Cardiac muscle cell (in vitro differentiated cells and primary cell): Measurements from ENCODE around the gene SKA2. TPM values are rescaled to one million over a fixed set of nuclear protein-coding genes. Genes with fewer than 3 reads are reported as not detected.
"Not testable (repeated sequence)": the region's sequence is repeated elsewhere in the genome, so short reads cannot be mapped to it uniquely, and the experiment has no call there.

Experiments
- DNase-seq, 2 donors: peaks; one replicate each; pipeline versions ENCODE4 v3.0.0 to v3.0.0-alpha.2; 2010 to 2017; ENCODE audit warnings: low read depth in 1 of 2, low spot score in 1 of 2
- H3K27ac ChIP-seq: fragments of 200-600 bp; sonication (generic); 2 replicates; pipeline ENCODE4 v1.5.1; 2016
- H3K27me3 ChIP-seq: fragments of 200-600 bp; sonication (generic); 2 replicates; pipeline ENCODE4 v1.6.0; 2016; ENCODE audit warnings: control low read depth
- H3K36me3 ChIP-seq: fragments of 200-600 bp; sonication (generic); 2 replicates; pipeline ENCODE4 v1.5.1; 2016; ENCODE audit warnings: control low read depth
- H3K4me1 ChIP-seq: fragments of 200-600 bp; sonication (generic); 2 replicates; pipeline ENCODE4 v1.8.1; 2017; ENCODE audit warnings: low read depth, mild to moderate bottlenecking, mixed run types
- H3K4me3 ChIP-seq: fragments of 200-600 bp; sonication (generic); 2 replicates; pipeline ENCODE4 v1.5.1; 2016; ENCODE audit warnings: mild to moderate bottlenecking
- H3K9me3 ChIP-seq: fragments of 200-600 bp; sonication (generic); 2 replicates; pipeline ENCODE4 v1.5.1; 2017; ENCODE audit warnings: low read depth, mild to moderate bottlenecking, control low read depth
- CTCF ChIP-seq: IDR thresholded peaks from 2 replicates; pipeline ENCODE4 v1.5.1; 2012; ENCODE audit warnings: low read depth, mild to moderate bottlenecking, low read length
- polyA plus RNA-seq: library from polyadenylated mRNA; unstranded; fragments of >200 nt; fragmentation: Nextera tagmentation; extraction: Ambion mirVana; gene quantifications from 2 replicates; pipeline ENCODE4 v1.2.1, GENCODE V29; 2016
- total RNA-seq: library from RNA; depleted of rRNA; stranded (reverse); fragments of >200 nt; gene quantifications from 2 replicates; pipeline ENCODE4 v1.2.3, GENCODE V29; 2016

Gene SKA2
- total and polyA plus RNA-seq, 2 experiments from 2014 or later = 37.7 to 107 TPM

GRCh38 chr17:59141860-59142259, 13.1 kb downstream of the SKA2 start:
- Histone ChIP-seq H3K27me3 (no peaks in the 10 kb centered on the region), H3K36me3 (no peaks in the 10 kb centered on the region), H3K9me3 (no peaks in the 10 kb centered on the region), H3K4me3 (no peak overlapping the region), H3K27ac (no peak overlapping the region), H3K4me1 (no peaks in the 10 kb centered on the region)
- no peak for DNase-seq
- no peak for TF ChIP-seq CTCF

- no peak overlapping the region for H3K27ac ChIP-seq
- H3K9me3 ChIP-seq = no peaks in the 10 kb centered on the region
- H3K27me3 ChIP-seq = no peaks in the 10 kb centered on the region
- H3K4me3 ChIP-seq = no peak overlapping the region
- DNase-seq = no peak
- no peaks in the 10 kb centered on the region for H3K36me3 ChIP-seq
- H3K4me1 ChIP-seq = no peaks in the 10 kb centered on the region
- no peak for TF ChIP-seq CTCF
Observed at GRCh38 chr17:59139939-59140338, 15.0 kb downstream of the SKA2 start.

- DNase-seq, H3K36me3 ChIP-seq, H3K27me3 ChIP-seq, H3K27ac ChIP-seq, H3K9me3 ChIP-seq, H3K4me3 ChIP-seq, H3K4me1 ChIP-seq: not testable (repeated sequence)
Observed at GRCh38 chr17:59138339-59138738, 16.6 kb downstream of the SKA2 start.

- TF ChIP-seq CTCF = no peak
- Histone ChIP-seq H3K9me3 (no peaks in the 10 kb centered on the region), H3K27ac (no peak overlapping the region), H3K4me3 (no peak overlapping the region), H3K27me3 (no peaks in the 10 kb centered on the region), H3K4me1 (no peaks in the 10 kb centered on the region), H3K36me3 (no peaks in the 10 kb centered on the region)
- DNase-seq = no peak
Observed at GRCh38 chr17:59131131-59131530, 23.9 kb downstream of the SKA2 start.

GRCh38 chr17:59129814-59130213, 25.2 kb downstream of the SKA2 start:
- Histone ChIP-seq H3K9me3 (no peaks in the 10 kb centered on the region), H3K4me1 (no peaks in the 10 kb centered on the region)
- TF ChIP-seq CTCF = no peak

GRCh38 chr17:59126809-59127417, 28.1 kb downstream of the SKA2 start:
- Histone ChIP-seq H3K9me3 (no peaks in the 10 kb centered on the region), H3K27me3 (no peaks in the 10 kb centered on the region), H3K4me3 (no peak overlapping the region), H3K4me1 (no peaks in the 10 kb centered on the region), H3K36me3 (no peaks in the 10 kb centered on the region), H3K27ac (no peak overlapping the region)
- TF ChIP-seq CTCF = no peak
- DNase-seq = no peak

More at GRCh38 chr17:59129814-59130213, 25.2 kb downstream of the SKA2 start:
- DNase-seq = no peak
- H3K36me3 ChIP-seq = no peaks in the 10 kb centered on the region
- H3K27me3 ChIP-seq = no peaks in the 10 kb centered on the region
- H3K27ac ChIP-seq = no peak overlapping the region
- no peak overlapping the region for H3K4me3 ChIP-seq
